ENCODE measurements around the gene SND1. TPM values are rescaled to one million over a fixed set of nuclear protein-coding genes. Genes with fewer than 3 reads are reported as not detected.

The SND1 gene
- total RNA-seq, result 100 to 1,000 TPM; 143 to 179 TPM

GRCh38 chr7:127651556-127652332 lies at the start of gene SND1:
TSS of gene SND1 (plus strand) at chr7:127652194. CDS start at chr7:127652374, 180 bp downstream.

GRCh38 chr7:127618042-127618441 lies 34.0 kb upstream of the SND1 start, which contains the start of gene PAX4:
TSS of gene PAX4 (minus strand) at chr7:127618142. CDS start at chr7:127615928, 2,214 bp downstream.

DNA sequence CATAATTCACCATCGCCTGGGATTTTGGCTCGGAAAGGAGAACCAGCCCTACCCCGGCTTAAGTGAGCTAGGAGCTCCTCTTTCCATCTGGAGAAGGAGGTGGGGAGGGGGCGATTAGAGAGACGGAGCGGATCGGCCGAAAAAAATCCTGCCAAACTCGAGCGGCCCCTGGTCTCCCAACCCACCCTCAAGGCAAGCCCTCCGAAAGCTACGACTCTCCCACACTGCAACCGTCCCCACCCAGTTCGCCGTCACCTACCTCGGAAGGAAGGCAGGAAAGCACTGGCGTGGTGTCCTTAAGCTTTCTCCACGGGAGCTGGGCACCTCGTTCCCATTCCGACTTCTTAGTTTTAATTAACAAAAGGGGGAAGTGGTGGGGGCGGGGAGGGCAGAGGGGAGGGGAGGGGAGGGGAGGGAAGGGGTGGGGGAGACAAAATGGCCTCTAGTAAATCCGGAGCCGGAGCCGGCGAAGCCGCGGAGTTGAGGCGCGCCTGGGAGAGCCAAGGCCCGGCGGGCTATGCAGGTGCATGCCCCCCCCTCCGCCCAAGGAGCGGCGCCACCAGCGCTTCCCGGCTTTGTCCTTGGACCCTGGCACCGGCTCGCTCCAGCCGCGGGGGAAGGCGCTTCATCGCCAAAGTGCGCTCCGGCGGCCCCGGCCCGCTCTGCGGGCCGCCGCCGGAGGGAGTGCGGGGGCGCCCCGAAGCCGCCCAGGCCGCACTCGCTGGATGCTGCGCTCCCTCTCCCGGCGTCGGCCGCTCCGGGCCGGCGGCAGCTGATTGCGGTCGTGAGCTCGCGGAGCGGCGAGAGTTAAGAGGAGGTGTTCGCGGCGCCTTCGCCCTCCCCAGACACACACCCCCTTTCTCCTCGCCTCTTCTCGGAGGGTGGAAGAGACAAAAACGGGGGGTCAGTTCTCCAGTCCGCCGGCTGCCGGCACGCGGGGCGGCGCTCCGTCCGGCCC lies 378.9 kb downstream of the SND1 start, which contains the start of gene LRRC4:
LRRC4 (minus strand) TSS at position 784 of the 958 bp plus-strand sequence. CDS start 797 bp downstream, outside the sequence.

Small RNA genes within 50 kb of the gene (small RNA-seq; reads per million reads assigned to genes)
- gene MIR593, result 0 reads per million in 2 donors

Other genes starting within 250 kb of the SND1 start
- 10 to 100 TPM; 18.6 to 25.8 TPM for gene GCC1, start 66.6 kb upstream of the SND1 start, total RNA-seq
- gene ARF5, start 63.8 kb upstream of the SND1 start, total RNA-seq, result 100 to 1,000 TPM in 1 of 2 donors, 10 to 100 TPM in 1; 83.3 to 142 TPM
- 1 to 10 TPM in 1 of 2 donors, under 1 TPM in 1; 0.67 to 1.4 TPM for gene FSCN3, start 58.5 kb upstream of the SND1 start, total RNA-seq
- gene PAX4, start 34.1 kb upstream of the SND1 start, total RNA-seq, result not detected

Measured in melanocyte of skin (primary cell).